ENCODE results near the gene ATP5MG. TPM values are rescaled to one million over a fixed set of nuclear protein-coding genes. Genes with fewer than 3 reads are reported as not detected.

ATP5MG gene
- total and polyA plus RNA-seq, 10 of the 15 experiments (the other 5 are each of a cell fraction or from before 2014, with no cell fraction given): 211 to 2,276 (median 633) TPM

- no TSS peak for BruUV-seq (replicated peaks)
- Histone ChIP-seq H3K79me2 (ENCODE audit: control insufficient read depth, insufficient read depth, low read length) (no peaks in the 10 kb centered on the region), H3K9ac (ENCODE audit: control insufficient read depth, insufficient read depth, low read length) (no peak overlapping the region), H3K9me3 (replicated peaks; ENCODE audit: control insufficient read depth, insufficient read depth, low read length) (no peaks in the 10 kb centered on the region), H3K36me3 (ENCODE audit: control insufficient read depth in 2 of 2, insufficient read depth in 2 of 2, low read length in 1 of 2) (no peaks in the 10 kb centered on the region), H3K27ac (ENCODE audit: control insufficient read depth, insufficient read depth) (no peak overlapping the region), H4K20me1 (ENCODE audit: control insufficient read depth, insufficient read depth) (no peaks in the 10 kb centered on the region), H3K4me1 (ENCODE audit: control insufficient read depth, insufficient read depth, low read length) (no peaks in the 10 kb centered on the region), H3K4me2 (ENCODE audit: control insufficient read depth, insufficient read depth) (no peak overlapping the region), H2AFZ (ENCODE audit: control insufficient read depth, low read depth, low read length) (no peak overlapping the region), H3K4me3 (no peak overlapping the region), H3K27me3 (replicated peaks in 1 of 2; ENCODE audit: control insufficient read depth in 2 of 2, insufficient read depth in 2 of 2, low read length in 1 of 2) (no peaks in the 10 kb centered on the region)
- CTCF ChIA-PET: interaction anchor here (0.7 to 2.0 kb wide), 3 partner anchors 61 to 183 kb away, joined by 3 to 7 read pairs (median 5); no protein-coding TSS in a partner anchor
- intact Hi-C loops (cut with micrococcal nuclease; ENCODE audit: unreplicated experiment) (no loop called here), in situ Hi-C loops (cut with MboI) (no loop called here)
- ATAC-seq (no peak), FAIRE-seq (peak; percentile 7), DNase-seq (ENCODE audit: low read depth, low spot score) (no peak)
- RAD21 ChIA-PET (ENCODE audit: unreplicated experiment): no interaction called here
- WGBS (ENCODE audit: insufficient coverage, insufficient replicate concordance, low lambda C conversion rate, missing lambda C conversion rate): 0% methylated on average over 1 of the region's 1 CpG
- TF ChIP-seq BCL11A (IDR thresholded peaks at IDR 0.05; ENCODE audit: low read depth, low read length) (no peak), STAT1 (conservative IDR thresholded peaks at IDR 0.05) (no peak), NR2F1 (conservative IDR thresholded peaks at IDR 0.05) (0 out of 2 replicates have a peak, but pooled peaks have one; percentile 21), NFIC (IDR thresholded peaks at IDR 0.05; ENCODE audit: low read depth, low read length) (no peak), MTA2 (IDR thresholded peaks at IDR 0.05; ENCODE audit: low read depth) (no peak), KDM1A (IDR thresholded peaks at IDR 0.05; ENCODE audit: borderline replicate concordance) (no peak)
- SMC1A ChIA-PET (ENCODE audit: uncharacterized antibody, unreplicated experiment): interaction anchor here (0.8 to 2.5 kb wide), 4 partner anchors 11 to 29 kb away, joined by 3 to 7 read pairs (median 3); no protein-coding TSS in a partner anchor
- POLR2A ChIA-PET: interaction anchor here (0.7 kb wide), 1 partner anchor 48 kb away, joined by 5 read pairs; no protein-coding TSS in a partner anchor
These were observed 26.3 kb downstream of the ATP5MG start for GRCh38 chr11:118427707-118428106.

DNA sequence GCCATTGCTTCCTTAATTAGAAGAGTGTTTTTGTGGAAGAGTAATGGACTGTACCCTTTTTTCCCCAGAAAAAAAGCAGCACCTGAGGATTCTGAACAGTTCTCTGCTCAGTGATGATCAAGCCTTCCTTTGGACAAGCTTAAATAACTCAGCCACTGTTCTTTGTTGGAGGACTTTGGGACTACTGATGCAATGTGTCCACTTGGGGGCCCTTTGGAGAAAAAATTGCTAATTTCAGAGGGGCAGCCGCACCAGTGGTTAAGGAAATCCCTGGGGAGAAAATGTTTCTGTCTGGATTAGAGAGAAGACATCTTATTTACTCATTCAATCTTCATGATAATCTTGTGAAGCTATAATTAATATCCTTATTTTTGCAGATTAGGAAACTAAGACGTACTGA, 29.6 kb downstream of the ATP5MG start:
- no TSS peak for BruUV-seq (replicated peaks)
- intact Hi-C loops (cut with micrococcal nuclease; ENCODE audit: unreplicated experiment) (loop anchor here (10.0 kb wide), 1 partner anchor 616 kb away; no protein-coding TSS in a partner anchor), in situ Hi-C loops (cut with MboI) (no loop called here)
- SMC1A ChIA-PET (ENCODE audit: uncharacterized antibody, unreplicated experiment): interaction anchor here (0.6 to 2.6 kb wide), 11 partner anchors 10 to 84 kb away, joined by 3 to 7 read pairs (median 3); no protein-coding TSS in a partner anchor
- Histone ChIP-seq H3K4me2 (ENCODE audit: control insufficient read depth, insufficient read depth) (no peak overlapping the region), H3K27me3 (replicated peaks in 1 of 2; ENCODE audit: control insufficient read depth in 2 of 2, insufficient read depth in 2 of 2, low read length in 1 of 2) (no peaks in the 10 kb centered on the region), H3K9me3 (replicated peaks; ENCODE audit: control insufficient read depth, insufficient read depth, low read length) (no peaks in the 10 kb centered on the region), H3K27ac (ENCODE audit: control insufficient read depth, insufficient read depth) (no peak overlapping the region), H2AFZ (ENCODE audit: control insufficient read depth, low read depth, low read length) (no peak overlapping the region), H3K9ac (ENCODE audit: control insufficient read depth, insufficient read depth, low read length) (no peak overlapping the region), H4K20me1 (ENCODE audit: control insufficient read depth, insufficient read depth) (no peaks in the 10 kb centered on the region), H3K4me1 (ENCODE audit: control insufficient read depth, insufficient read depth, low read length) (no peaks in the 10 kb centered on the region; the same call in 1 of the 2 replicates), H3K4me3 (no peak overlapping the region), H3K36me3 (ENCODE audit: control insufficient read depth in 2 of 2, insufficient read depth in 2 of 2, low read length in 1 of 2) (no peaks in the 10 kb centered on the region), H3K79me2 (ENCODE audit: control insufficient read depth, insufficient read depth, low read length) (no peaks in the 10 kb centered on the region)
- FAIRE-seq (no peak), DNase-seq (ENCODE audit: low read depth, low spot score) (no peak), ATAC-seq (no peak)
- CTCF ChIA-PET: interaction anchor here (0.5 to 1.8 kb wide), 7 partner anchors 10 to 136 kb away, joined by 3 to 6 read pairs (median 4); no protein-coding TSS in a partner anchor
- 52% methylated on average over 2 of the region's 2 CpGs for WGBS (ENCODE audit: insufficient coverage, insufficient replicate concordance, low lambda C conversion rate, missing lambda C conversion rate)
- RAD21 ChIA-PET (ENCODE audit: unreplicated experiment): interaction anchor here (1.1 kb wide), 1 partner anchor 31 kb away, joined by 3 read pairs; no protein-coding TSS in a partner anchor
- POLR2A ChIA-PET: interaction anchor here (1.0 to 1.7 kb wide), 2 partner anchors 17 to 50 kb away, joined by 3 read pairs; no protein-coding TSS in a partner anchor
- TF ChIP-seq RUNX3 (IDR thresholded peaks at IDR 0.05; ENCODE audit: low read length): no peak
- TF ChIP-seq CUX1 (IDR thresholded peaks at IDR 0.05; ENCODE audit: insufficient replicate concordance, low read depth, low read length): no peak
- TF ChIP-seq TCF12 (IDR thresholded peaks at IDR 0.05; ENCODE audit: low read depth, low read length): no peak
- no peak for TF ChIP-seq ZNF274 (IDR thresholded peaks at IDR 0.05; ENCODE audit: insufficient read depth, insufficient read length)
- no peak for TF ChIP-seq BRCA1 (IDR thresholded peaks at IDR 0.05; ENCODE audit: low read depth, low read length)
- TF ChIP-seq CHD1 (IDR thresholded peaks at IDR 0.05; ENCODE audit: low read depth, low read length): no peak
- TF ChIP-seq MEF2A (IDR thresholded peaks at IDR 0.05; ENCODE audit: insufficient read depth, low read depth, low read length): no peak
- TF ChIP-seq RAD51 (IDR thresholded peaks at IDR 0.05): no peak

All from GM12878 (cell line).